Activated CD4-positive, alpha-beta T cell treated with anti-CD3 and anti-CD28 coated beads, Interleukin-2, amount 50 U/mL, for 1 hour (primary cell): Measurements from ENCODE around the gene RNF150.
"Not testable (repeated sequence)": the region's sequence is repeated elsewhere in the genome, so short reads cannot be mapped to it uniquely, and the experiment has no call there.

ENCODE experiments used
- DNase-seq: peaks from one replicate; pipeline ENCODE4 v3.0.0-alpha.2; 2020

RNF150 gene

GRCh38 chr4:140857111-140857510, 276.2 kb downstream of the RNF150 start:
- DNase-seq = no peak

GRCh38 chr4:140856621-140857062, 276.6 kb downstream of the RNF150 start:
- DNase-seq = no peak

DNA sequence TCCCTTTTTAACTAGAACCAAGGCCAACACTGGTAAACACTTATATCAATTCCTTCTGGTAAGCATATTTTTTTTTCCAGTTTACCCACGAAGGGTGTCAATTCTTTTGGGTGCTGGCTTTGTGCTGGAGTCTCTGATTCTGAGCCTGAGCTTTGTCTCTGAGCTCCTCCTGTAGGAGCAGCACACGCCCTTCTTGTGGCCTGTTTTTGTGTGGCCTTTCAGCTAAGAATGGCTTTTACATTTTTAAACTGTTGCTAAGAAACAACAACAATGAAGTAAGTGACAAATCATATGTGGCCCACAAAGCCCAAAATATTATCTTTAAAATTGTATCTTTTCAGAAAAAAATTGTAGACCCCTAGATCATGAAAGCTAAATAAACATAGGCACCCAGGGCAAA, 279.1 kb downstream of the RNF150 start:
- no peak for DNase-seq

DNA sequence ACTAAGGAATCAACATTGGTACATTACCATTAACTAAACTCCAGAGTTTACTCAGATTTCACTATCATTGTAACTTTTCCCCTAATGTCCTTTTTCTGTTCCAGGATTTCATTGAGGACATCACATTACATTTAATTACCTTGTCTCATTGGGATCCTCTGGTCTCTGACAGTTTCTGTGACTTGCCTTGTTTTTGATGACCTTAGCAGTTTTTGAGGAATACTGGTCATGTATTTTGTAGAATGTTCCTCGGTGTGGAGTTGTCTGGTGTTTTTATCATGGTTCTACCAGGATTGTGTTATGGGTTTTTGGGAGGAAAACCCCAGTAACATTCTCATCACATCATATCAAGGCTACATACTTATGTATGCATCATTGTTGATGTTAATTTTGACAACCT, 281.5 kb downstream of the RNF150 start:
- DNase-seq = no peak

DNA sequence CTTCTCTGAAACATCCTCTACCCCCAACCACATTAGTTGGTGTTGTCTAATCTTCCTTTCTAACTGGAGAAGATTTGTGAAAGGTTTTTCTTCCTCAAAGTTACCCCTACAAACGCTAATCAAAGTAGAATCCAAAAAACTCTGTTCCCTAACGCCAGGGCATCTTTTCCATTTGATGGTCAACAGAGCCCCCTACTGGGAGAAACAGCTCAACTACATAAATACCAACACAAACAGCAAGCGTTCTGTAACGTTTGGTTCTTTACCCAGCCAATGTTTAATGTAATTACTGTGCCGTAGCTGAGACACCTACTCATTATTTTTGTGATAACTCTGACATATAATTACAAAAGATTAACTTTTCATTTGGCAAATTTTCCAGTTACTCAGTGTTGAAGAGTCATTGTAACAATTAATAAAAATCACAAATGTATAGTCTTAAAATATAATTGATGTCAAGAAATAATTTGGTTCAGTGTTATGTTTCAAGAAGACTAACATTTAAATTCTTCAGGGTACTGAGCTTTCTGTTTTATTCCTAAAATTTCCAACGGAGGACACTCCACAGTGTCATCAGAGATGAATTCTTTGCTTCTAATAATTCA, 282.1 kb downstream of the RNF150 start:
- no peak for DNase-seq

- DNase-seq = no peak
These were observed 283.7 kb downstream of the RNF150 start for GRCh38 chr4:140849526-140849925.

- no peak for DNase-seq
These were observed 286.5 kb downstream of the RNF150 start for GRCh38 chr4:140846736-140847135.

DNA sequence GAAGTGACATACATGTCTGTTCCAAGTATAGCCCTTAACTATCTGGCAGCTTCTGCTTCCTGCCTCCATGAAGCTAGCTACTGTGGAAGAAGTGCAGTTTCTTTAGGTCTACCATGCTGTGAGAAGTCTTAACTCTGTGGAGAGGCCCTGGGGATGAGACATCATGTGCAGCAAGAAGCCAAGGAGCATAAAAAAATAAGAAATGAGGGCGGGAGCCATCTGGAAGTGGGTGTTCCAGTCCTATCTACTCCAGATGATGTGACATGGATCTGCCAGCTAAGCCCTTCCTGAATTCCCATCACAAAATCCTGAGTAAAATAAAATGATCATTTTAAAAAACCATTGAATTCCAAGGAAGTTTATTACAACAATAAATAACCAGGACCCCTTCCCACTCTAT, 289.2 kb downstream of the RNF150 start:
- no peak for DNase-seq

- no peak for DNase-seq
These were observed 292.1 kb downstream of the RNF150 start for GRCh38 chr4:140841186-140841585.

DNA sequence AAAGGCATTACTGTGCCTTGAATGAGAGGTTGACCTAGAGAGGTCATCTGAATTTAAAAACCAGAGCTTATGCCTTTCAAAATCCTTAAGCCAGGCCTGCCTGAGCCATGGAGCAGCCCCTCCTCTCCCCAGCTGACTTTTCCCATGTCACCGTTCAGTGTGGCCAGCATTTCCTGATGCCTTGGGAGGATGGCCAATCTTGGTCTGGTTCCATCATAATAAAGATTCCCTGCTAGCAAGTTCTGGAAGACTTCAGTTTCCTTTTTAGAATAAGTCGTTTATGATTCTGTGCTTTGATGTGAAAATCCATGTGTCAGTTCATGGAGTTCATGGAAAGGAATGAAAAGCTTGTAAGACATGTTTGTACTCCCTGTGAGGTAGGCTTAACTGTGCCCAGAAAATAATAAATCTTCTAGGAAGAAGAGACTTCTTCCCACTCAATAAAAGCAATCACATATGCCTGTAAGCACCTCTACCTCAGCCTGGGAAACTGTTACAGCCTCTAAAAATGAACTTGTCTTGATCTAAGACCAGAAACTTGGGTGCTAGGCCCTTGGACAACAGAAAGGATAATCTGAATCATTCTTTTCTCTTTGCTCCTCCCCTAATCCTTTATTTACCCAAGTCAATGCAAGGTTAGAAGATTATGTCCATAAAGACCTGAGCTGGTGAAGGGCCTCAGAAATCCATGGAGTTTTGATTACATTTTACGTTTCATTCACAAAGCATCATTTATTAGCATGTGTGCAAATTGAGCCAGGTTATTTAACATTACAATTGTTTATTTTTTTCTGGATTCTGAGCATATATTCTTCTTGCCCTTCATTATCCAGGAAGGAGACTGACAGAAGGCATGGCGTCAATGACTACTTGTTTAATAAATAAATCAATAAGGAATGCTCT, 293.1 kb downstream of the RNF150 start:
- no peak for DNase-seq

DNA sequence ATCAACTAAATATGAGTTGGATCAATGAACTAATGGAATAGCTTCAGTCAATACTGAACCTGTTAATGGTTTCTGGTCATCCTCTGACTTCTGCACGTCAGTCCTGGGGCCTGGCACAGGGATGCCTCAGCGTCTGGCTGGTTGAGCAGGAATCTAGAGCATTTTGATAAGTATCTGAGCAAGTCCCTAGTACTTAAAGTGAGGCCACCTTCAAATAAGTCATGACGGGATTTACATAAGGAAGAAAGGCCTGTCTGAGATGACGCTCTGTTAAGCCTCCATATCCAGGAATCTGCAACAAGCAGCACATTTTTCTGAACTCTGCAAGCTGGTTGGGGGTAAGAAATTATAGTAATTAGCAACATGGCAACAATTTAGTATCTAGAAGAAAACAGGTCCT, 293.9 kb downstream of the RNF150 start:
- no peak for DNase-seq

GRCh38 chr4:140837736-140838135, 295.5 kb downstream of the RNF150 start:
- DNase-seq = no peak

GRCh38 chr4:140834839-140835495, 298.3 kb downstream of the RNF150 start:
- no peak for DNase-seq

DNA sequence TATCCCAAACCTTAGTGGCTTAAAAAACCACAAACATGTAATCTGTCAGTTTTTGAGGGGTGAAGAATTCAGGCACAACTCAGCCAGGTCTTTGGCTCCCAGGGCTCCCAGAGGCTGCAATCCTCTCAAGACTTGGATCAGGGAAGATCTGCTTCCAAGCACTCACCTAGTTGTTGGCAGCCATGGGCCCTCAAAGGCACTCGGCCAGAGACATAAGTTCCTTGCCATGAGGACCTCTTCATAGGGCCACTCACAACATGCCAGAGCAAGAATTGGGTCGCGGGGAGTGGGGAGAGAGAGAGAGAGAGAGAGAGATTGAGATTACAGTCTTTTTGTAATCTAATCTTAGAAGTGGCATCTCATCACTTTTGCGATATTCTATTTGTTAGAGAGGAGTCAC, 300.0 kb downstream of the RNF150 start:
- DNase-seq = no peak

- no peak for DNase-seq
These were observed 303.4 kb downstream of the RNF150 start for GRCh38 chr4:140829825-140830224.

DNA sequence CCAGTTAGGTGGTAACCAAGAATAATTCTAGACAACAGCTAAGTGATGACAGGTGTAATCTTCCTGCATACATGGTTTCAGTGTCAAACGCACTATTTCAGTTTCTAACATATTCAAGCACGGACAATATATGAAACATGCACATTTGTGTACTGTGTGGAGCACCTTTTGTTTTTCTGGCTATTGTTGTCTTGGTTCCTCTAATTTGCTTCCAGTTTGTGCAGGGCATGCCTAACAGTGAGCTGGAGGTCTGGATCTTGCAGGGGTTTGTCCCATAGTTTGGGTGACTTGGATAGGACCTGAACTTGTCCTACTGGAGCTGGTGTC, 306.6 kb downstream of the RNF150 start:
- DNase-seq = no peak

GRCh38 chr4:140820520-140820919, 312.7 kb downstream of the RNF150 start:
- DNase-seq = not testable (repeated sequence)

- DNase-seq = no peak
These were observed 313.7 kb downstream of the RNF150 start for GRCh38 chr4:140819610-140820009.

DNA sequence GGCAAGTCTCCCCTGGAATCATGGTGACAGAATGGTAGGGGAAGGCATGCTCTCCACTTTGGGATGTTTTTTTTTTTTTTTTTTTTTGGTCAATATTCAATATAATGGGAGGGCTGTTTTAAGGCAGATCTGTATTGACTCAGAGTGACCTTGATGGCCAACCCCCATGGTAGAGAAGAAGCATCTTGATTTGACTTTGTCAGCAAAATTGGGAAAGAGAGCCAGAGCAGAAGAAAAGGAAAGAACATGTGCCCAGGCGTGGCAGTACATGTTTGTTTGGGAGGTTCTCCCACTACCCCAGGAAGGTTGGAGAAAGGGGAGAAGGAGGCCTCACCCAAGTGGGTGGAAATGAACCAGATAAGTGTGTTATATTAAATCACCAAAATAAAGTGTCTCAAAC, 314.8 kb downstream of the RNF150 start:
- no peak for DNase-seq

- DNase-seq = no peak
These were observed 316.3 kb downstream of the RNF150 start for GRCh38 chr4:140816806-140817510.

- DNase-seq = no peak
These were observed 319.5 kb downstream of the RNF150 start for GRCh38 chr4:140813804-140814203.

- no peak for DNase-seq
These were observed 320.4 kb downstream of the RNF150 start for GRCh38 chr4:140812916-140813315.

DNA sequence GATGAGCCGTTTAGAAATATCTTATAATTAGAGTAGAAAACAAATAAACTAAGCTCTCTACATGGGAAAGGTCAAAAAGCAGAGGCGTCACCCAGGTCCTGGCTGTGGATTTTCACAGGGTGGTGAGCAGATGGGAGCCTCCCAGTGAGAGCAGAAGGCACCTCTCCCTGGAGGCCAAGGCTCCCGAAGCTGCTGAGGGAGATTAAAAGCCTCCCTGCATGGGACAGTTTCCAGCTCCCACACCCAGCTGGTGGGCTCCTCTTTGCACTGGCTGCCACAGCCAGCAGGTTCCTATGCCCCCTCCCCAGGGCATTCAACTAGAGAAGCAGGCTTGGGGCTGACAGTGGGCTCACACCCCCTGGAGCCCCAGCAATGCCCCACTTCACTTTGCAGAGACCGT, 321.8 kb downstream of the RNF150 start:
- DNase-seq = no peak
